RWPE1 (cell line): ENCODE results near the gene GSG1L.

Experiments used
- CTCF ChIA-PET: fragments of 350-600 bp; sonication (Branson Sonifier 250); formaldehyde crosslinking; extraction: SDS; loops from one replicate; lab custom pipeline; 2021; lab: Yijun Ruan, JAX
- POLR2A ChIA-PET: fragments of 400-600 bp; formaldehyde crosslinking; extraction: SDS; loops from one replicate; lab custom pipeline; 2020; ENCODE audit warnings: antibody characterized with exemption; ENCODE audit not compliant: low non-redundant PET; lab: Yijun Ruan, JAX
- DNase-seq: peaks from one replicate; pipeline ENCODE4 v3.0.0; 2012; ENCODE audit warnings: low spot score
- H3K27ac ChIP-seq: fragments of 450-650 bp; 2 replicates; pipeline ENCODE4 v1.5.1; 2017
- CTCF ChIP-seq: fragments of 450-650 bp; conservative IDR thresholded peaks from 2 replicates; pipeline ENCODE4 v1.5.1; 2017; ENCODE audit warnings: low read depth, mild to moderate bottlenecking

Gene GSG1L

GRCh38 chr16:27860091-27860490 is 203.4 kb downstream of the GSG1L start:
- DNase-seq = no peak
- CTCF ChIA-PET = no interaction called here
- TF ChIP-seq CTCF = no peak
- H3K27ac ChIP-seq = no peak overlapping the region
- POLR2A ChIA-PET = no interaction called here

DNA sequence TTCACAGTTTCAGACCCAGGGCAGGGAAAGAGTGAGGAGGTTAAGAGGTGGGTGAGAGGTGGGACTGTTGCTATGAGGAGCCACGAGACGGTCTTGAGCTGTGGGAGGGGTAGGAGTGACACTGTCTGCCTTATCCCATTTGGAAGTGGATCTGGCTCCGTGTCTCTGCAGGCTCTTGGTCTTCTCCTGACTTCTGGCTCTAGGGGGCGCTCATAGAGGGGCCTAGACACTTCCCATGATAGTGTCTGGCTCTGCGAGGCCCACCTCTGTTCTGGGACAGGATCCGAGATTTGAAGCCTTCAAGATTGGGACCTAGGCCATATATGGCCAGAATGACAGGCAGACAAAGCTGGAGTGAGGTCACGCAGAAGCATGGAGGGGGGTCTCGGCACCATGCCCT is 204.5 kb downstream of the GSG1L start:
- ChIA-PET POLR2A (interaction anchor here (0.6 kb wide), 1 partner anchor 26 kb away, joined by 3 read pairs; no protein-coding TSS in a partner anchor), CTCF (interaction anchor here (0.6 kb wide), 1 partner anchor 455 kb away, joined by 3 read pairs; no protein-coding TSS in a partner anchor)
- TF ChIP-seq CTCF = no peak
- no peak for DNase-seq
- H3K27ac ChIP-seq = no peak overlapping the region

GRCh38 chr16:27853651-27854050 is 209.9 kb downstream of the GSG1L start:
- TF ChIP-seq CTCF = no peak
- DNase-seq = no peak
- ChIA-PET CTCF (interaction anchor here (0.8 kb wide), 1 partner anchor 74 kb away, joined by 5 read pairs; no protein-coding TSS in a partner anchor), POLR2A (no interaction called here)
- no peak overlapping the region for H3K27ac ChIP-seq

GRCh38 chr16:27853101-27853500 is 210.4 kb downstream of the GSG1L start:
- no peak for DNase-seq
- TF ChIP-seq CTCF = no peak
- H3K27ac ChIP-seq = no peak overlapping the region
- ChIA-PET CTCF (interaction anchor here (0.8 kb wide), 1 partner anchor 73 kb away, joined by 5 read pairs; no protein-coding TSS in a partner anchor), POLR2A (interaction anchor here (0.6 kb wide), 1 partner anchor 36 kb away, joined by 3 read pairs; no protein-coding TSS in a partner anchor)

DNA sequence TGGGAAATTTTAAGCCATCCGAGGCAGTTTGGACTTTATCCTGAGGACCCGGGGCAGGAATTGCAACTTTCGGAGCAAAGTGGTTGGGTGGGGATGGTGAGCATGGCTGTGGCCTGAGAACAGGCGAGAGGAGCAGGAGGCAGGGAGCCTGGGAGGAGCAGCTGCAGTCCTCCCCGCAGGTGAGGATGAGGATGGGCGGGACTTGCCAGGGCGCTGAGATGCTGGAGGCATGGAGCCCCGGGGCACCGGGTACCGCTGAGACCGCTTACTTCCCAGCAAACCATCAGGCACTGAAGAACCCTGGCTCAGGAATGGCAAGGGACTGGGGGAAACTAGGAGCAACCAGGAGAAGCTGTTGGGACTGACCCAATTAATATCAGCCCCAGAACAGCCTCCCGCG is 210.8 kb downstream of the GSG1L start:
- POLR2A ChIA-PET = interaction anchor here (0.6 kb wide), 1 partner anchor 36 kb away, joined by 3 read pairs; no protein-coding TSS in a partner anchor
- TF ChIP-seq CTCF = no peak
- no peak overlapping the region for H3K27ac ChIP-seq
- CTCF ChIA-PET = interaction anchor here (0.8 kb wide), 1 partner anchor 73 kb away, joined by 5 read pairs; no protein-coding TSS in a partner anchor
- no peak for DNase-seq

DNA sequence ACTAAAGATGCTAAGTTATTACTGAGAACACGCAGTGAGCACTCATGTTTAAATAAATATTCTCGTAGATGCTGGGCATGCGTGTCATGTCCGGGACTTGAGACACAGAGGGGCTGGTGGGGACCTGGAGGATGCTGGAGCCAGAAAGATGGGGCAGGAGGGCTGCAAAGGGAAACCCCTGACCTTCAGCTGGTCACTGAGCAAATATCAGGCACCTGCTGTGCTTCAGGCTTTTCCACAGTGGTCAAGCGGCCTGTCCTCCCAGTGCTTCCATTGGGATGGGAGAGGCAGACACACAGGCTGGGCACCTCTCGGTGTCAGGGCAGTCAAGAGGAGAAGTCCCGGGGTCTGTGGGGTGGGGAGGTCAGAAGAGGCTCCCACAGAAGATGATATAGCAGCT is 211.4 kb downstream of the GSG1L start:
- POLR2A ChIA-PET = no interaction called here
- DNase-seq = no peak
- CTCF ChIA-PET = no interaction called here
- TF ChIP-seq CTCF = no peak
- no peak overlapping the region for H3K27ac ChIP-seq
